ENCODE data around the gene LAG3.

Gene LAG3

DNA sequence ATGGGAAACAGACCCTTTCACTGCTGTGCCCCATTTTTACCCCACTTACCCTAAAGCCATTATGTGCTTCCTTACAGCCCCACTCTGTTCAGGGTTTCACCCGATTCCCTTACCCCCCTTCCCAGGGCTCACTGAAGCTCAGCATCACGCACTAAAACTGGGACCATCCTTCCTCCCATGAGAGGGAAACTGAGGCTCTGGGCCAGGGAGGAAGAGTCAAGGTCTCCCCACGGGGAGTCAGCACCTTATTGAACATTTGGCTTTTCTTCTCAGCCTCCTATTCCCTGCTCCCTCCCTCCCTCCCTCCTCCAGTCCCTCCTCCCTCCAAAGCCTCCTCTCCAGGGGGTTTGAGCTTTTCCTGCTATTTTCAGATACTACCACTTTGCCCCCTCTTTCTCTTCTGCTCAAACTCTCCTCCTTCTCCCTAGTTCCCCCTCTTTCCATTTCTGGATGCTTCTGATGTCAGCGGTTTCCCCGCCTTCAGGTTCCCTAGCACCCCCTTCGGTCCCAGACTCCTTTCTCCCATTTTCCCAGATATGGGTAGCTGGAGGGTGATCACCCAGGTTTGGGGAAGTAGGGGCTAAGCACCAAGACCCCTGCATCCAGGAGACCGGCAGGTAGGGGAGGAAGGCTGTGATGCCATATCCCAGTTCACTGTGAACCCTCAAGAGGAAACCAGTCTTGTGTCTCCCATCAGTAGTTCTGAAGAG is 50.3 kb downstream of the LAG3 start:
- ChIA-PET POLR2A (no interaction called here), CTCF (interaction anchor here (1.0 to 7.6 kb wide), 6 partner anchors 8 to 56 kb away, joined by 3 to 42 read pairs (median 10); partner anchors contain the start of genes GNB3 and PTMS)
- TF ChIP-seq, protein P1, sequence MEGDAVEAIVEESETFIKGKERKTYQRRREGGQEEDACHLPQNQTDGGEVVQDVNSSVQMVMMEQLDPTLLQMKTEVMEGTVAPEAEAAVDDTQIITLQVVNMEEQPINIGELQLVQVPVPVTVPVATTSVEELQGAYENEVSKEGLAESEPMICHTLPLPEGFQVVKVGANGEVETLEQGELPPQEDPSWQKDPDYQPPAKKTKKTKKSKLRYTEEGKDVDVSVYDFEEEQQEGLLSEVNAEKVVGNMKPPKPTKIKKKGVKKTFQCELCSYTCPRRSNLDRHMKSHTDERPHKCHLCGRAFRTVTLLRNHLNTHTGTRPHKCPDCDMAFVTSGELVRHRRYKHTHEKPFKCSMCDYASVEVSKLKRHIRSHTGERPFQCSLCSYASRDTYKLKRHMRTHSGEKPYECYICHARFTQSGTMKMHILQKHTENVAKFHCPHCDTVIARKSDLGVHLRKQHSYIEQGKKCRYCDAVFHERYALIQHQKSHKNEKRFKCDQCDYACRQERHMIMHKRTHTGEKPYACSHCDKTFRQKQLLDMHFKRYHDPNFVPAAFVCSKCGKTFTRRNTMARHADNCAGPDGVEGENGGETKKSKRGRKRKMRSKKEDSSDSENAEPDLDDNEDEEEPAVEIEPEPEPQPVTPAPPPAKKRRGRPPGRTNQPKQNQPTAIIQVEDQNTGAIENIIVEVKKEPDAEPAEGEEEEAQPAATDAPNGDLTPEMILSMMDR (IDR thresholded peaks at IDR 0.05; ENCODE audit: control extremely low read depth, extremely low read depth, low read depth, missing control alignments): no peak
- no peak for DNase-seq (ENCODE audit: extremely low spot score)

- TF ChIP-seq, protein P1 (IDR thresholded peaks at IDR 0.05; ENCODE audit: control extremely low read depth, extremely low read depth, low read depth, missing control alignments): no peak
- POLR2A ChIA-PET: no interaction called here
- DNase-seq (ENCODE audit: extremely low spot score): no peak
- CTCF ChIA-PET: interaction anchor here (0.7 to 7.6 kb wide), 8 partner anchors 11 to 89 kb away, joined by 3 to 60 read pairs (median 14); partner anchors contain the start of genes GNB3, MLF2 and PTMS
Measured at GRCh38 chr12:6823182-6824084, 51.1 kb downstream of the LAG3 start.

- ChIA-PET POLR2A (no interaction called here), CTCF (interaction anchor here (0.7 to 7.6 kb wide), 22 partner anchors 10 to 288 kb away, joined by 3 to 60 read pairs (median 4); partner anchors contain the start of genes CD4, GNB3, LPAR5 and MLF2)
- TF ChIP-seq, protein P1 (IDR thresholded peaks at IDR 0.05; ENCODE audit: control extremely low read depth, extremely low read depth, low read depth, missing control alignments): no peak
- no peak for DNase-seq (ENCODE audit: extremely low spot score)
Measured at GRCh38 chr12:6824085-6824775, 51.9 kb downstream of the LAG3 start.

GRCh38 chr12:6824901-6825381 is 52.6 kb downstream of the LAG3 start:
- ChIA-PET POLR2A (no interaction called here), CTCF (interaction anchor here (0.7 to 7.6 kb wide), 26 partner anchors 8 to 287 kb away, joined by 3 to 60 read pairs (median 5); partner anchors contain the start of genes CD4, CDCA3, GNB3 and LPAR5)
- TF ChIP-seq, protein P1 (IDR thresholded peaks at IDR 0.05; ENCODE audit: control extremely low read depth, extremely low read depth, low read depth, missing control alignments): no peak
- no peak for DNase-seq (ENCODE audit: extremely low spot score)

- ChIA-PET POLR2A (no interaction called here), CTCF (interaction anchor here (0.6 to 7.6 kb wide), 33 partner anchors 9 to 287 kb away, joined by 3 to 60 read pairs (median 4); partner anchors contain the start of genes CD4, CDCA3, GNB3 and LAG3)
- TF ChIP-seq, protein P1 (IDR thresholded peaks at IDR 0.05; ENCODE audit: control extremely low read depth, extremely low read depth, low read depth, missing control alignments): peak; percentile 93
- peak; percentile 92 for DNase-seq (ENCODE audit: extremely low spot score)
Measured at GRCh38 chr12:6825398-6826124, 53.2 kb downstream of the LAG3 start.
